Stomach (tissue), 9 donors: ENCODE measurements around the gene FOXK2. TPM values are rescaled to one million over a fixed set of nuclear protein-coding genes. Genes with fewer than 3 reads are reported as not detected.

Experiments used
- DNase-seq, 2 donors: peaks; one replicate each; pipeline versions ENCODE4 v3.0.0 to v3.0.0-alpha.2; 2013 to 2019
- H3K27ac ChIP-seq, 5 donors: fragments of 200-600 bp in 4 of 5; sonication (generic) in 4 of 5; one replicate each; pipeline ENCODE4 v1.5.1; 2013 to 2019; ENCODE audit warnings: mild to moderate bottlenecking in 1 of 5, moderate library complexity in 1 of 5
- H3K27me3 ChIP-seq, 3 donors: fragments of 200-600 bp; sonication (generic); one replicate each; pipeline ENCODE4 v1.5.1; 2017 to 2019; ENCODE audit warnings: mixed run types in 1 of 3
- H3K36me3 ChIP-seq, 4 donors: fragments of 200-600 bp; sonication (generic); 1 replicate in 3 of 4; 2 replicates in 1 of 4; pipeline ENCODE4 v1.5.1; 2016 to 2019
- H3K4me1 ChIP-seq, 4 donors: fragments of 200-600 bp; sonication (generic); one replicate each; pipeline ENCODE4 v1.5.1; 2016 to 2019
- H3K4me3 ChIP-seq, 4 donors: fragments of 200-600 bp; sonication (generic) in 3 of 4; one replicate each; pipeline ENCODE4 v1.5.1; 2016 to 2019; ENCODE audit warnings: mild to moderate bottlenecking in 1 of 4
- H3K9me3 ChIP-seq, 4 donors: fragments of 200-600 bp; sonication (generic); one replicate each; pipeline ENCODE4 v1.5.1; 2016 to 2019
- EP300 ChIP-seq: sonication (generic); formaldehyde crosslinking; IDR thresholded peaks from one replicate; pipeline ENCODE4 v1.6.1; 2017; ENCODE audit warnings: antibody characterized with exemption
- POLR2A ChIP-seq, 4 donors: fragments of 450-650 bp; IDR thresholded peaks; one replicate each; pipeline ENCODE4 v1.6.1; 2016; ENCODE audit warnings: antibody characterized with exemption in 4 of 4, control low read depth in 2 of 4, mild to moderate bottlenecking in 1 of 4, moderate library complexity in 1 of 4
- POLR2AphosphoS5 ChIP-seq, 3 donors: sonication (generic); formaldehyde crosslinking; IDR thresholded peaks; one replicate each; pipeline ENCODE4 v1.6.1; 2016; ENCODE audit warnings: antibody characterized with exemption in 3 of 3
- WGBS, 5 donors: extraction: QIAGEN DNeasy Blood & Tissue Kit in 3 of 5; methylation state at CpG; one replicate each; pipeline versions ENCODE4 v1.1.5 to v1.1.7; 2013 to 2018; 5-methylcytosine and 5-hydroxymethylcytosine counted together
- intact Hi-C: fragments of 100-400 bp; cut with DNase I; formaldehyde crosslinking; loops from one replicate; pipeline ENCODE4 v1.15.1; 2023; ENCODE audit warnings: low total_unique reads
- polyA plus RNA-seq, 3 donors: library from polyadenylated mRNA; stranded (reverse); fragments of 200-250 nt; gene quantifications; one replicate each; pipeline ENCODE4 v1.2.3, GENCODE V29; 2013
- total RNA-seq, 5 donors: library from RNA; depleted of rRNA; stranded (reverse); fragments of >200 nt; gene quantifications; one replicate each; pipeline versions ENCODE4 v1.1.0 to v1.2.3, GENCODE V29; 2014 to 2016
- TF ChIP-seq, protein P1 (sequence below), 7 experiments: fragments of 450-650 bp in 4 of 7; fragments of 200-600 bp in 3 of 7; sonication (generic) in 3 of 7; IDR thresholded peaks; one replicate each; pipeline ENCODE4 v1.5.1; 2016 to 2019; ENCODE audit warnings: antibody characterized with exemption in 7 of 7, control low read depth in 2 of 7, mild to moderate bottlenecking in 1 of 7
- donor health status: healthy with polysubstance abuse.
- donor health status: Bipolar disorder and iron deficiency.
- donor health status: healthy.

Gene FOXK2
- total and polyA plus RNA-seq, 8 donors: 12.8 to 71.8 (median 31.9) TPM

DNA sequence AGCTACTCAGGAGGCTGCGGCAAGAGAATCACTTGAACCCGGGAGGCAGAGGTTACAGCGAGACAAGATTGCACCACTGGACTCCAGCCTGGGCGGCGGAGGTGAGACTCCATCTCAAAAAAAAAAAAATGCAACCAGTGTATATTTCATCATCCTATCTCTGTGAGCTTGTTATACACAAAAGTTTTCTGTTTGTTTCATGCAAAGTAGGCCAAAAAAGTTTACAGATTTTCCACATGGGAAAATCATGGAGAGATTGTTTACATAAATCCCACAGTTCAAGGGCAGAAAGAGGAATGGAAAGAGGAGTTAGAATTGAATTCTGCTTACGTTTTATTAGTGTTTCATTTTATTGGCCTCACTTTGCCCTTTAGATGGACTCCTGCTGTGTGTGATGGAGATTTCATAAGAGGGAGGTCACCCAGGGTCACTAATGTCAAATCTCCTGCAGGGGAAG lies 36.3 kb upstream of the FOXK2 start:
- no peaks in the 10 kb centered on the region for H3K9me3 ChIP-seq
- TF ChIP-seq, protein P1, sequence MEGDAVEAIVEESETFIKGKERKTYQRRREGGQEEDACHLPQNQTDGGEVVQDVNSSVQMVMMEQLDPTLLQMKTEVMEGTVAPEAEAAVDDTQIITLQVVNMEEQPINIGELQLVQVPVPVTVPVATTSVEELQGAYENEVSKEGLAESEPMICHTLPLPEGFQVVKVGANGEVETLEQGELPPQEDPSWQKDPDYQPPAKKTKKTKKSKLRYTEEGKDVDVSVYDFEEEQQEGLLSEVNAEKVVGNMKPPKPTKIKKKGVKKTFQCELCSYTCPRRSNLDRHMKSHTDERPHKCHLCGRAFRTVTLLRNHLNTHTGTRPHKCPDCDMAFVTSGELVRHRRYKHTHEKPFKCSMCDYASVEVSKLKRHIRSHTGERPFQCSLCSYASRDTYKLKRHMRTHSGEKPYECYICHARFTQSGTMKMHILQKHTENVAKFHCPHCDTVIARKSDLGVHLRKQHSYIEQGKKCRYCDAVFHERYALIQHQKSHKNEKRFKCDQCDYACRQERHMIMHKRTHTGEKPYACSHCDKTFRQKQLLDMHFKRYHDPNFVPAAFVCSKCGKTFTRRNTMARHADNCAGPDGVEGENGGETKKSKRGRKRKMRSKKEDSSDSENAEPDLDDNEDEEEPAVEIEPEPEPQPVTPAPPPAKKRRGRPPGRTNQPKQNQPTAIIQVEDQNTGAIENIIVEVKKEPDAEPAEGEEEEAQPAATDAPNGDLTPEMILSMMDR (IDR thresholded peaks at IDR 0.05): no peak
- no peak for TF ChIP-seq POLR2AphosphoS5 (IDR thresholded peaks at IDR 0.05)
- no peak for TF ChIP-seq POLR2A (IDR thresholded peaks at IDR 0.05)
- TF ChIP-seq EP300: no peak
- peaks cover 0 to 8% (median 0%) of the 10 kb centered on the region in 4 donors for H3K4me1 ChIP-seq
- intact Hi-C loops: no loop called here
- DNase-seq: no peak
- no peak overlapping the region for H3K4me3 ChIP-seq
- H3K27ac ChIP-seq: no peak overlapping the region
- H3K27me3 ChIP-seq: no peaks in the 10 kb centered on the region
- WGBS, 5 donors: 88 to 96% (median 92%) methylated on average over 6 of the region's 6 CpGs
- H3K36me3 ChIP-seq: peaks cover 79 to 100% (median 100%) of the 10 kb centered on the region in 4 donors

DNA sequence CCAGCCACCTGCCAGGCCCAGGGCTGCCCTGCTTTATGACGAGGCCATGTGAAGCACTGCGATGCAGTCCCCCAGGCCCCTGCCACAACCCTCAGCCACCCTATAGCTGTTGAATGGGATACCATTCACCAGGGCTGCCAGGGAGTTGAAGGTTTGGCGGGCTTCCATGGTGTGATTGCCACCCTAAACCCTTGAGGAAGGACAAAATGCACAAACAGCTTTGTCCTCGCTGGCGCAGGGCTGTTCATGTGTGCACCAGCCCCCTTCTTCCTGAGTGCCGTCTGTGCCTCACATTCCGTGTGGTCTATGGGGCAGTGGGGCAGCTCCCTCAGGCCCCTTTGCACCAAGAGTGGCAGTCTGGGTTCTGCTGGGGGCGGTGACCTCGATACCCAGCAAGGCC lies 35.7 kb upstream of the FOXK2 start:
- H3K9me3 ChIP-seq: no peaks in the 10 kb centered on the region
- TF ChIP-seq POLR2A (IDR thresholded peaks at IDR 0.05) (no peak), POLR2AphosphoS5 (IDR thresholded peaks at IDR 0.05) (no peak), EP300 (no peak)
- TF ChIP-seq, protein P1 (IDR thresholded peaks at IDR 0.05): no peak
- 88 to 100% (median 97%) methylated on average over 5 to 9 of the region's 9 CpGs for WGBS, 5 donors
- no peak overlapping the region for H3K27ac ChIP-seq
- H3K4me1 ChIP-seq: peaks cover 0 to 8% (median 0%) of the 10 kb centered on the region in 4 donors
- H3K36me3 ChIP-seq: peaks cover 73 to 100% (median 100%) of the 10 kb centered on the region in 4 donors
- no peak for DNase-seq
- intact Hi-C loops: no loop called here
- no peaks in the 10 kb centered on the region for H3K27me3 ChIP-seq
- no peak overlapping the region for H3K4me3 ChIP-seq

DNA sequence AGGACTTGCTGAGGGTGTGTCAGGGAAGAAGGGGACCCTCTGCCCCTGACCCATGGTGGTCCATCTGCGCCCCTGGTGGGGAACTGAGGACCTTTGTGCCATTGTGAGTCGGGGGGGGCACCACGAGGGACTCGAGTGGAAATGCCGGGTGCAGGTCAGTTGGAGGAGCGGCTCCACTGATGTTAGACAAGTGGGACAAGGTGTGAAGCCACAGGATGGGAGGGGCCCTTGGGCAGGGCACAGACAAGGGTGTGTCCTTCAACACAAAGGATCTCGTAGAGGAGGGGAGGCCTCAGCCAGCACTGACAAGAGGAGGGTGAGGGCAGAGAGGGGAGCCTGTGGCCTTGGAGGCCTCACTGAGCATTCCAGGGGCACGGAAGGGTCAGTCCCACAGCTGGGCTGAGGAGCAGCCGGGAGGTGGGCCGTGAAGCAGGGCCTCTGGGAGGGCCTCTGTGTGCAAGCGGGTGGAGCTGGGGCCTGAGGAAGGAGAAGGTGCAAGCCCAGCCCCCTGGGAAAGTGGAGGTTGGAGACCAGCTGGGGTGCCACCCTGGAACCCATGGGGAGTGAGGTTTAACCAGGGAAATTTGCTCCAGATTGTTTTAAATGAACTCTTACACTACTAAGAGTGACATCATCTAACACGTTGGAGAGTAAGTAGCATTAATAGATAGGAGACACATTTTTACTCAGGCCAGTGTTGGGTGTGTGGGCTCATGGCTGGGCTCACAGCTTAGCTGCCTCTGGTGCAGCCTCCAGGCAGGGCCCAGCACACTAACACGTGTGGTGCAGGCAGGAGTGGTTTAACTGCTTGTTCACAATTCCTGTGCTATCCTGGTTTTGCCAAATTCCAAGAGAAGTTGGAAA lies 33.1 kb upstream of the FOXK2 start:
- peaks cover 48 to 82% (median 81%) of the 10 kb centered on the region in 4 donors for H3K36me3 ChIP-seq

DNA sequence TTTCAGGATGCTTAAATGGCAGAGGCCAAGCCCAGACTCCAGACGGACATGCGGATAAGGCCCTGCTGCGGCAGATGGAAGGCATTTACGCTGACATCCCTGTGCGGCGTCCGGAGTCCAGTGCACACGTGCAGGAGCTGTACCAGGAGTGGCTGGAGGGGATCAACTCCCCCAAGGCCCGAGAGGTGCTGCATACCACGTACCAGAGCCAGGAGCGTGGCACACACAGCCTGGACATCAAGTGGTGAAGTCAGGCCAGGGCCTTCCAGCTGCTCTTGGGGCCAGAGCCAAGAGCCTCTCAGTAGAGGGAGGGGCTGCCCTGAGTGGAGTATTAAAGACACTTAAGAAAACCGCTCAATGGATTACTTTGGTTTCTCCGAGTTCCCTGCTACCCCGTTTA lies 31.6 kb upstream of the FOXK2 start:
- Histone ChIP-seq H3K4me1 (peaks cover 0 to 12% (median 8%) of the 10 kb centered on the region in 4 donors), H3K27me3 (no peaks in the 10 kb centered on the region), H3K9me3 (no peaks in the 10 kb centered on the region), H3K27ac (peak overlapping the region in 2 of 5 donors; percentile 29 to 56), H3K4me3 (no peak overlapping the region), H3K36me3 (peaks cover 41 to 67% (median 67%) of the 10 kb centered on the region in 4 donors)
- WGBS, 5 donors: 72 to 88% (median 84%) methylated on average over 14 of the region's 14 CpGs
- no peak for DNase-seq
- TF ChIP-seq, protein P1 (IDR thresholded peaks at IDR 0.05): no peak
- TF ChIP-seq POLR2A (IDR thresholded peaks at IDR 0.05) (no peak), POLR2AphosphoS5 (IDR thresholded peaks at IDR 0.05) (no peak), EP300 (no peak)
- intact Hi-C loops: no loop called here

More for the DNA sequence above, 33.1 kb upstream of the FOXK2 start:
- no peak overlapping the region for H3K4me3 ChIP-seq
- peaks cover 0 to 8% (median 2%) of the 10 kb centered on the region in 4 donors for H3K4me1 ChIP-seq
- H3K27me3 ChIP-seq: no peaks in the 10 kb centered on the region
- WGBS, 5 donors: 62 to 75% (median 72%) methylated on average over 13 of the region's 13 CpGs
- no peak for TF ChIP-seq POLR2A (IDR thresholded peaks at IDR 0.05)
- TF ChIP-seq POLR2AphosphoS5 (IDR thresholded peaks at IDR 0.05): no peak
- TF ChIP-seq, protein P1 (IDR thresholded peaks at IDR 0.05): no peak
- TF ChIP-seq EP300: no peak
- no peak for DNase-seq
- no peaks in the 10 kb centered on the region for H3K9me3 ChIP-seq
- intact Hi-C loops: no loop called here
- H3K27ac ChIP-seq: no peak overlapping the region
